HepG2 (cell line): ENCODE measurements around the gene STX5. TPM values are rescaled to one million over a fixed set of nuclear protein-coding genes. Genes with fewer than 3 reads are reported as not detected.

Experiments used
- BRCA1 ChIP-seq: sonication (generic); formaldehyde crosslinking; IDR thresholded peaks from 2 replicates; pipeline ENCODE4 v1.4.0; 2020; ENCODE audit warnings: missing genetic modification reagents
- ETS1 ChIP-seq: sonication (generic); formaldehyde crosslinking; IDR thresholded peaks from 2 replicates; pipeline ENCODE4 v1.4.0; 2020; ENCODE audit warnings: missing genetic modification reagents
- FIP1L1 ChIP-seq: fragments of 200-400 bp; formaldehyde crosslinking; IDR thresholded peaks from 2 replicates; pipeline ENCODE4 v1.6.1; 2018; ENCODE audit warnings: low read depth, mild to moderate bottlenecking, low read length, moderate library complexity, borderline replicate concordance; ENCODE audit not compliant: insufficient read depth
- FOXO4 ChIP-seq: sonication (generic); formaldehyde crosslinking; conservative IDR thresholded peaks from 2 replicates; pipeline ENCODE4 v1.8.1; 2023; ENCODE audit warnings: missing genetic modification reagents
- PHF8 ChIP-seq: sonication (generic); formaldehyde crosslinking; IDR thresholded peaks from 2 replicates; pipeline ENCODE4 v1.5.0; 2020; ENCODE audit warnings: missing genetic modification reagents
- SNRNP70 ChIP-seq: fragments of 200-400 bp; formaldehyde crosslinking; IDR thresholded peaks from 2 replicates; pipeline ENCODE4 v1.6.1; 2017; ENCODE audit warnings: mild to moderate bottlenecking, low read depth, low read length, moderate library complexity
- USF2 ChIP-seq, 2 experiments: sonication (generic) in 1 of 2; formaldehyde crosslinking in 1 of 2; IDR thresholded peaks; 2 replicates each; pipeline versions ENCODE4 v1.5.1 to v1.6.1; 2011 to 2020; ENCODE audit warnings: borderline replicate concordance in 1 of 2, low read depth in 1 of 2, low read length in 1 of 2, mild to moderate bottlenecking in 1 of 2, missing genetic modification reagents in 1 of 2, moderate library complexity in 1 of 2
- ZBTB26 ChIP-seq: IDR thresholded peaks from 2 replicates; pipeline ENCODE4 v1.6.1; 2016; ENCODE audit warnings: missing compliant biosample characterization, missing genetic modification reagents, borderline replicate concordance
- ZBTB44 ChIP-seq: sonication (generic); formaldehyde crosslinking; IDR thresholded peaks from 2 replicates; pipeline ENCODE4 v1.4.0; 2020; ENCODE audit warnings: missing genetic modification reagents
- ZFP41 ChIP-seq: sonication (generic); formaldehyde crosslinking; IDR thresholded peaks from 2 replicates; pipeline ENCODE4 v1.4.0; 2020; ENCODE audit warnings: mild to moderate bottlenecking, missing genetic modification reagents, borderline replicate concordance
- ZNF354B ChIP-seq: sonication (generic); formaldehyde crosslinking; IDR thresholded peaks from 2 replicates; pipeline ENCODE4 v1.8.0; 2022; ENCODE audit warnings: mild to moderate bottlenecking, missing genetic modification reagents
- ZNF646 ChIP-seq: sonication (generic); formaldehyde crosslinking; IDR thresholded peaks from 2 replicates; pipeline ENCODE4 v1.9.0; 2021; ENCODE audit warnings: mild to moderate bottlenecking, missing genetic modification reagents
- polyA plus RNA-seq, 8 experiments: library from polyadenylated mRNA; depleted of rRNA in 3 of 8; stranded (reverse) in 7 of 8; unstranded in 1 of 8; fragments of >200 nt; fragmentation: Illumina TruSeq in 4 of 8; extraction: Trizol in 4 of 8; gene quantifications; 2 replicates each; pipeline versions ENCODE4 v1.2.1 to v1.2.3, GENCODE V29; 2011 to 2016; ENCODE audit warnings: low read depth in 4 of 8, missing spikeins in 1 of 8, mixed read lengths in 1 of 8; ENCODE audit not compliant: insufficient read depth in 1 of 8
- total RNA-seq, 5 experiments: library from RNA; depleted of rRNA; stranded (reverse); fragments of >200 nt; fragmentation: Illumina TruSeq; extraction: Trizol; gene quantifications; 2 replicates each; pipeline ENCODE4 v1.2.3, GENCODE V29; 2016; ENCODE audit warnings: low read depth in 1 of 5

Gene STX5
- total and polyA plus RNA-seq, 2 of the 13 experiments (the other 11 are each of a cell fraction or from before 2014, with no cell fraction given), result 26.9 to 30.0 TPM

- no peak for TF ChIP-seq ZNF646
- no peak for TF ChIP-seq ZNF354B (CRISPR knock-in tag)
- peak; percentile 84 for TF ChIP-seq ZBTB26 (CRISPR knock-in tag)
- TF ChIP-seq SNRNP70, result no peak
- TF ChIP-seq FOXO4, result no peak
- TF ChIP-seq USF2 (IDR thresholded peaks at IDR 0.05; ENCODE audit: low read depth, low read length), result no peak
- TF ChIP-seq USF2 (CRISPR knock-in tag; IDR thresholded peaks at IDR 0.05; ENCODE audit: borderline replicate concordance), result no peak; the same call in 1 of the 2 replicates
- peak; percentile 98 for TF ChIP-seq PHF8 (CRISPR knock-in tag)
- TF ChIP-seq FIP1L1, result peak; percentile 77; the same call in 1 of the 2 replicates
- no peak; the same call in 1 of the 2 replicates for TF ChIP-seq ETS1 (CRISPR knock-in tag)
- 0 out of 2 replicates have a peak, but pooled peaks have one; percentile 63 for TF ChIP-seq ZFP41 (CRISPR knock-in tag)
- TF ChIP-seq ZBTB44 (CRISPR knock-in tag), result peak; percentile 74; the same call in 1 of the 2 replicates
- peak; percentile 82; the same call in 1 of the 2 replicates for TF ChIP-seq BRCA1 (CRISPR knock-in tag)
Measured at GRCh38 chr11:62805076-62805892, 26.6 kb downstream of the STX5 start, which contains the start of gene NXF1 (continued).
